H1 (cell line): ENCODE measurements around the gene KRT13. TPM values are rescaled to one million over a fixed set of nuclear protein-coding genes. Genes with fewer than 3 reads are reported as not detected.

ENCODE experiments used
- CTCF ChIA-PET: fragments of 300-600 bp; sonication (Branson Sonifier 250); formaldehyde crosslinking; loops from one replicate; lab custom pipeline; 2021; ENCODE audit not compliant: partially characterized antibody; lab: Charles Lee
- POLR2A ChIA-PET: fragments of 300-600 bp; sonication (Branson Sonifier 250); formaldehyde crosslinking; loops from one replicate; lab custom pipeline; 2021; ENCODE audit warnings: inconsistent platforms; ENCODE audit not compliant: partially characterized antibody; lab: Charles Lee
- DNase-seq, 2 experiments: peaks; one replicate each; pipeline versions ENCODE4 v3.0.0 to v3.0.0-alpha.2; 2010 to 2022; ENCODE audit warnings: low spot score in 2 of 2, low read depth in 1 of 2, mixed read lengths in 1 of 2
- FAIRE-seq: peaks from 2 replicates; lab custom pipeline; 2011; peaks lifted over from hg19 to GRCh38; lab: Jason Lieb, UNC
- H2AFZ ChIP-seq: 2 replicates; pipeline ENCODE4 v1.8.1; 2012; ENCODE audit warnings: low read length, inconsistent platforms
- H2AK5ac ChIP-seq: 2 replicates; pipeline ENCODE4 v1.6.1; 2013; ENCODE audit warnings: low read depth, low read length
- H2BK120ac ChIP-seq: replicated peaks from 2 replicates; pipeline ENCODE3; 2013; ENCODE audit warnings: low read depth, low read length, inconsistent platforms
- H2BK12ac ChIP-seq: 2 replicates; pipeline ENCODE4 v1.6.1; 2013; ENCODE audit warnings: low read depth, low read length
- H2BK15ac ChIP-seq: 2 replicates; pipeline ENCODE4 v1.6.1; 2013; ENCODE audit warnings: low read length
- H2BK20ac ChIP-seq: 2 replicates; pipeline ENCODE4 v1.6.1; 2013; ENCODE audit warnings: low read length
- H2BK5ac ChIP-seq: 2 replicates; pipeline ENCODE4 v1.6.1; 2013; ENCODE audit warnings: low read depth, low read length
- H3K14ac ChIP-seq: 2 replicates; pipeline ENCODE4 v1.6.1; 2013; ENCODE audit warnings: inconsistent platforms; ENCODE audit not compliant: insufficient read length
- H3K18ac ChIP-seq: 2 replicates; pipeline ENCODE4 v1.6.1; 2013; ENCODE audit warnings: low read length; ENCODE audit errors: extremely low read depth
- H3K23ac ChIP-seq: 2 replicates; pipeline ENCODE4 v1.6.1; 2013; ENCODE audit warnings: inconsistent platforms; ENCODE audit not compliant: insufficient read length
- H3K23me2 ChIP-seq: 2 replicates; pipeline ENCODE4 v1.6.1; 2013; ENCODE audit warnings: low read depth, low read length
- H3K27ac ChIP-seq: 2 replicates; pipeline ENCODE4 v1.6.1; 2011; ENCODE audit warnings: low read depth, low read length, inconsistent platforms
- H3K27me3 ChIP-seq, 4 experiments: replicated peaks in 1 of 4; 1 replicate in 1 of 4; 2 replicates in 3 of 4; pipeline versions ENCODE4 v1.6.1 to v1.8.1; 2011 to 2013; ENCODE audit warnings: low read length in 3 of 4, mild to moderate bottlenecking in 3 of 4, inconsistent platforms in 2 of 4, mixed read lengths in 2 of 4, moderate library complexity in 1 of 4; ENCODE audit not compliant: control insufficient read depth in 3 of 4, insufficient read depth in 3 of 4; ENCODE audit errors: extremely low read depth in 1 of 4
- H3K36me3 ChIP-seq, 4 experiments: 2 replicates each; pipeline versions ENCODE4 v1.6.1 to v1.8.1; 2011 to 2013; ENCODE audit warnings: mild to moderate bottlenecking in 4 of 4, low read length in 3 of 4, moderate library complexity in 2 of 4, control low read depth in 1 of 4, inconsistent platforms in 1 of 4; ENCODE audit not compliant: insufficient read depth in 4 of 4, control insufficient read depth in 2 of 4
- H3K4ac ChIP-seq: replicated peaks from 2 replicates; pipeline ENCODE3; 2013; ENCODE audit warnings: low read length, low read depth, mixed read lengths, inconsistent platforms; ENCODE audit not compliant: insufficient read length
- H3K4me1 ChIP-seq, 4 experiments: replicated peaks in 1 of 4; 1 replicate in 1 of 4; 2 replicates in 3 of 4; pipeline versions ENCODE4 v1.6.1 to v1.8.1; 2011 to 2013; ENCODE audit warnings: low read length in 3 of 4, inconsistent platforms in 2 of 4, mixed read lengths in 1 of 4; ENCODE audit not compliant: insufficient read depth in 4 of 4, control insufficient read depth in 3 of 4
- H3K4me2 ChIP-seq, 2 experiments: 2 replicates each; pipeline versions ENCODE4 v1.6.1 to v1.8.1; 2011 to 2013; ENCODE audit warnings: low read depth in 2 of 2, low read length in 2 of 2, control low read depth in 1 of 2, inconsistent platforms in 1 of 2, mild to moderate bottlenecking in 1 of 2; ENCODE audit not compliant: insufficient read depth in 1 of 2
- H3K4me3 ChIP-seq, 4 experiments: fragments of 200-600, 300-600 bp in 1 of 4; sonication (generic), shearing (Covaris generic), sonication (Bioruptor Twin) in 1 of 4; 2 replicates each; pipeline versions ENCODE4 v1.5.1 to v1.8.1; 2011 to 2016; ENCODE audit warnings: low read length in 4 of 4, low read depth in 3 of 4, control low read depth in 2 of 4, inconsistent platforms in 2 of 4, mild to moderate bottlenecking in 2 of 4, mixed read lengths in 1 of 4, moderate library complexity in 1 of 4; ENCODE audit not compliant: insufficient read depth in 2 of 4; ENCODE audit errors: extremely low read depth in 1 of 4
- H3K56ac ChIP-seq: replicated peaks from 2 replicates; pipeline ENCODE3; 2013; ENCODE audit warnings: low read depth, mild to moderate bottlenecking, mixed read lengths, low read length, inconsistent platforms; ENCODE audit not compliant: insufficient read length
- H3K79me1 ChIP-seq: 2 replicates; pipeline ENCODE4 v1.6.1; 2013; ENCODE audit warnings: low read depth, low read length, control low read depth
- H3K79me2 ChIP-seq, 2 experiments: 2 replicates each; pipeline versions ENCODE4 v1.6.1 to v1.8.1; 2012 to 2013; ENCODE audit warnings: low read length in 2 of 2, mild to moderate bottlenecking in 2 of 2, inconsistent platforms in 1 of 2; ENCODE audit not compliant: insufficient read depth in 2 of 2, control insufficient read depth in 1 of 2
- H3K9ac ChIP-seq, 4 experiments: replicated peaks in 1 of 4; 1 replicate in 1 of 4; 2 replicates in 3 of 4; pipeline versions ENCODE4 v1.6.1 to v1.8.1; 2011 to 2013; ENCODE audit warnings: low read depth in 3 of 4, low read length in 3 of 4, control low read depth in 2 of 4, mild to moderate bottlenecking in 2 of 4, moderate library complexity in 2 of 4, inconsistent platforms in 1 of 4; ENCODE audit errors: extremely low read depth in 1 of 4
- H3K9me3 ChIP-seq, 2 experiments: 2 replicates each; pipeline versions ENCODE4 v1.6.1 to v1.8.1; 2012 to 2013; ENCODE audit warnings: mild to moderate bottlenecking in 2 of 2, moderate library complexity in 2 of 2, control low read depth in 1 of 2, inconsistent platforms in 1 of 2, low read depth in 1 of 2, low read length in 1 of 2, mixed read lengths in 1 of 2; ENCODE audit not compliant: insufficient read depth in 2 of 2
- H4K20me1 ChIP-seq, 2 experiments: replicated peaks in 1 of 2; 2 replicates each; pipeline versions ENCODE3 to v1.8.1; 2011 to 2013; ENCODE audit warnings: inconsistent platforms in 2 of 2, low read length in 2 of 2, mild to moderate bottlenecking in 1 of 2; ENCODE audit not compliant: insufficient read depth in 2 of 2, control insufficient read depth in 1 of 2
- H4K5ac ChIP-seq: 2 replicates; pipeline ENCODE4 v1.6.1; 2013; ENCODE audit warnings: low read length, low read depth, mixed read lengths, inconsistent platforms; ENCODE audit not compliant: insufficient read length
- H4K8ac ChIP-seq: 2 replicates; pipeline ENCODE4 v1.8.0; 2013; ENCODE audit warnings: mild to moderate bottlenecking, moderate library complexity, low read length, inconsistent platforms; ENCODE audit not compliant: insufficient read depth; ENCODE audit errors: extremely low read depth
- H4K91ac ChIP-seq: replicated peaks from 2 replicates; pipeline ENCODE3; 2013; ENCODE audit warnings: low read length, mixed read lengths, inconsistent platforms; ENCODE audit not compliant: insufficient read length
- CBX8 ChIP-seq: fragments of 300-800, 300-1000 bp; sonication (generic); IDR thresholded peaks from 2 replicates; pipeline ENCODE4 v1.7.1; 2016; ENCODE audit warnings: low read depth, low read length, borderline replicate concordance
- CREB1 ChIP-seq: IDR thresholded peaks from 2 replicates; pipeline ENCODE4 v1.6.1; 2012; ENCODE audit warnings: inconsistent platforms
- CTCF ChIP-seq, 3 experiments: IDR thresholded peaks; 1 replicate in 2 of 3; 2 replicates in 1 of 3; pipeline versions ENCODE4 v1.5.1 to v1.6.1; 2011; ENCODE audit warnings: low read length in 3 of 3, mild to moderate bottlenecking in 3 of 3, inconsistent platforms in 2 of 3, low read depth in 1 of 3, moderate library complexity in 1 of 3; ENCODE audit not compliant: insufficient read depth in 1 of 3; ENCODE audit errors: control extremely low read depth in 1 of 3
- HDAC6 ChIP-seq: IDR thresholded peaks from one replicate; pipeline ENCODE4 v1.7.1; 2012; ENCODE audit warnings: low read depth, mild to moderate bottlenecking, inconsistent platforms, low read length, moderate library complexity
- KDM4A ChIP-seq: IDR thresholded peaks from one replicate; pipeline ENCODE4 v1.7.1; 2012; ENCODE audit warnings: low read depth, mild to moderate bottlenecking, moderate library complexity, low read length, inconsistent platforms; ENCODE audit not compliant: severe bottlenecking
- PHF8 ChIP-seq: fragments of 200-600 bp; sonication (generic); conservative IDR thresholded peaks from 2 replicates; pipeline ENCODE4 v1.7.1; 2012; ENCODE audit warnings: low read depth, mild to moderate bottlenecking, inconsistent platforms, low read length, moderate library complexity
- POLR2AphosphoS5 ChIP-seq: IDR thresholded peaks from 2 replicates; pipeline ENCODE4 v1.6.1; 2011; ENCODE audit warnings: low read depth, low read length
- SAP30 ChIP-seq: fragments of 300-600 bp; sonication (generic); IDR thresholded peaks from 2 replicates; pipeline ENCODE4 v1.7.1; 2012; ENCODE audit warnings: low read length, moderate library complexity, mild to moderate bottlenecking, inconsistent platforms; ENCODE audit not compliant: insufficient read depth, insufficient replicate concordance
- SRF ChIP-seq: IDR thresholded peaks from 2 replicates; pipeline ENCODE4 v1.6.1; 2011; ENCODE audit warnings: mild to moderate bottlenecking, low read depth, low read length, moderate library complexity
- WGBS, 2 experiments: shearing (Covaris generic) in 1 of 2; methylation state at CpG; one replicate each; pipeline versions ENCODE4 v1.1.6 to v1.1.7; 2013 to 2015; ENCODE audit warnings: low lambda C conversion rate in 2 of 2, mixed read lengths in 2 of 2, inconsistent platforms in 1 of 2, low coverage in 1 of 2, missing lambda C conversion rate in 1 of 2; ENCODE audit not compliant: insufficient replicate concordance in 2 of 2, insufficient coverage in 1 of 2, insufficient read length in 1 of 2; ENCODE audit errors: extremely low coverage in 1 of 2, missing lambda C conversion rate in 1 of 2; 5-methylcytosine and 5-hydroxymethylcytosine counted together
- polyA plus RNA-seq, 7 experiments: library from polyadenylated mRNA; depleted of rRNA in 3 of 7; stranded (reverse) in 5 of 7; unstranded in 2 of 7; fragments of >200 nt in 5 of 7; fragments of 200-250 nt in 2 of 7; gene quantifications; 1 replicate in 5 of 7; 2 replicates in 1 of 7; 4 replicates in 1 of 7; pipeline versions ENCODE4 v1.2.1 to v1.2.3, GENCODE V29; 2011 to 2013; ENCODE audit warnings: missing spikeins in 2 of 7, mixed read lengths in 2 of 7
- total RNA-seq: library from RNA; stranded (reverse); fragmentation: NEBNext Ultra II Directional; extraction: Animal tissue kit (Norgen Biotek cat#: 25700); gene quantifications from 2 replicates; pipeline ENCODE4 v1.2.1, GENCODE V29; 2021
- TF ChIP-seq, protein P1 (sequence below): IDR thresholded peaks from 2 replicates; pipeline ENCODE4 v1.6.1; 2011; ENCODE audit warnings: low read depth, mild to moderate bottlenecking, low read length; ENCODE audit not compliant: insufficient read depth
- TF ChIP-seq, protein P2 (sequence below): IDR thresholded peaks from 2 replicates; pipeline ENCODE4 v1.6.1; 2012; ENCODE audit warnings: inconsistent platforms

Gene KRT13
- total and polyA plus RNA-seq, 2 of the 8 experiments (the other 6 are each of a cell fraction or from before 2014, with no cell fraction given): 0.09 TPM; not detected in 1

DNA sequence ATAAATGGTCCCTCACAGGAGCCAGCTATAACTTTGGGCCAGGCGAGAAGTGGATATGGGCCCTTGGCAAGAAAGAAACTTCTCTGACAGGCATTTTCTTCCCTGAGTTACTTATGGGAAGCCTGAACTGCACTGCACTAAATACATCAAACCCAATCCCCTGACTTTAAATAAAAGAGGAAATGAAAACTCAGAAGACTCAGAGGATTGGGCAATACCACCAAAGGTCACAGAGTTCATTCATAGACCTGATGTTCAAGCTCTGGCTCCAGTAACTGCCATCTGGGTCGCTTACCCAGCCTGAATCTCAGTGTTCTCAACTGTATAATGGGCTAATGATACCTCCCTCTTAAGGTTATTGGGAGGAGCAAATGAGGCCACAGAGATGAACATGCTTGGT, 25.3 kb downstream of the KRT13 start:
- H3K9me3 ChIP-seq: no peaks in the 10 kb centered on the region
- no peak overlapping the region for H2BK120ac ChIP-seq
- no peak overlapping the region for H3K18ac ChIP-seq
- no peak overlapping the region for H3K27ac ChIP-seq
- no peaks in the 10 kb centered on the region for H3K36me3 ChIP-seq
- ChIA-PET CTCF (interaction anchor here (0.5 to 33.9 kb wide), 4 partner anchors 12 to 182 kb away, joined by 3 to 427 read pairs (median 51); partner anchors contain the start of gene KRT36), POLR2A (interaction anchor here (1.4 to 1.5 kb wide), 2 partner anchors 11 to 42 kb away, joined by 5 read pairs; no protein-coding TSS in a partner anchor)
- no peak overlapping the region for H2AFZ ChIP-seq
- H3K79me2 ChIP-seq: no peaks in the 10 kb centered on the region
- no peak overlapping the region for H2BK15ac ChIP-seq
- no peak overlapping the region for H3K4me3 ChIP-seq
- no peak overlapping the region for H3K14ac ChIP-seq
- no peaks in the 10 kb centered on the region; a peak in 2 of 7 replicates for H3K27me3 ChIP-seq
- no peak overlapping the region for H2BK20ac ChIP-seq
- no peaks in the 10 kb centered on the region for H3K23me2 ChIP-seq
- H3K23ac ChIP-seq: no peak overlapping the region
- DNase-seq: no peak
- H2BK5ac ChIP-seq: no peak overlapping the region
- 52% methylated on average over 2 of the region's 2 CpGs; no CpG with 5 or more reads in 1 of the 2 experiments for WGBS, 2 experiments
- no peak for FAIRE-seq
- no peak overlapping the region for H2BK12ac ChIP-seq
- H3K56ac ChIP-seq: no peak overlapping the region
- no peak overlapping the region for H4K91ac ChIP-seq
- H3K4me1 ChIP-seq: no peaks in the 10 kb centered on the region
- no peak overlapping the region for H3K4me2 ChIP-seq
- no peak overlapping the region for H3K4ac ChIP-seq
- H4K8ac ChIP-seq: no peak overlapping the region
- no peaks in the 10 kb centered on the region for H4K20me1 ChIP-seq
- no peak overlapping the region for H4K5ac ChIP-seq
- H3K79me1 ChIP-seq: no peaks in the 10 kb centered on the region
- no peak overlapping the region for H2AK5ac ChIP-seq
- no peak overlapping the region for H3K9ac ChIP-seq
- no peak for TF ChIP-seq SAP30
- no peak for TF ChIP-seq CREB1
- TF ChIP-seq, protein P1, sequence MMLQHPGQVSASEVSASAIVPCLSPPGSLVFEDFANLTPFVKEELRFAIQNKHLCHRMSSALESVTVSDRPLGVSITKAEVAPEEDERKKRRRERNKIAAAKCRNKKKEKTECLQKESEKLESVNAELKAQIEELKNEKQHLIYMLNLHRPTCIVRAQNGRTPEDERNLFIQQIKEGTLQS: no peak
- TF ChIP-seq SRF: no peak
- TF ChIP-seq CBX8: no peak
- TF ChIP-seq CTCF (IDR thresholded peaks at IDR 0.05; ENCODE audit: control extremely low read depth in 1 of 3, insufficient read depth in 1 of 3, low read depth in 1 of 3, low read length in 3 of 3): no peak
- TF ChIP-seq, protein P2, sequence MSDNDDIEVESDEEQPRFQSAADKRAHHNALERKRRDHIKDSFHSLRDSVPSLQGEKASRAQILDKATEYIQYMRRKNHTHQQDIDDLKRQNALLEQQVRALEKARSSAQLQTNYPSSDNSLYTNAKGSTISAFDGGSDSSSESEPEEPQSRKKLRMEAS: no peak
- no peak for TF ChIP-seq POLR2AphosphoS5
- TF ChIP-seq PHF8: no peak
- no peak for TF ChIP-seq HDAC6
- no peak for TF ChIP-seq KDM4A
